ENCODE data around the gene MYBBP1A.

DNA sequence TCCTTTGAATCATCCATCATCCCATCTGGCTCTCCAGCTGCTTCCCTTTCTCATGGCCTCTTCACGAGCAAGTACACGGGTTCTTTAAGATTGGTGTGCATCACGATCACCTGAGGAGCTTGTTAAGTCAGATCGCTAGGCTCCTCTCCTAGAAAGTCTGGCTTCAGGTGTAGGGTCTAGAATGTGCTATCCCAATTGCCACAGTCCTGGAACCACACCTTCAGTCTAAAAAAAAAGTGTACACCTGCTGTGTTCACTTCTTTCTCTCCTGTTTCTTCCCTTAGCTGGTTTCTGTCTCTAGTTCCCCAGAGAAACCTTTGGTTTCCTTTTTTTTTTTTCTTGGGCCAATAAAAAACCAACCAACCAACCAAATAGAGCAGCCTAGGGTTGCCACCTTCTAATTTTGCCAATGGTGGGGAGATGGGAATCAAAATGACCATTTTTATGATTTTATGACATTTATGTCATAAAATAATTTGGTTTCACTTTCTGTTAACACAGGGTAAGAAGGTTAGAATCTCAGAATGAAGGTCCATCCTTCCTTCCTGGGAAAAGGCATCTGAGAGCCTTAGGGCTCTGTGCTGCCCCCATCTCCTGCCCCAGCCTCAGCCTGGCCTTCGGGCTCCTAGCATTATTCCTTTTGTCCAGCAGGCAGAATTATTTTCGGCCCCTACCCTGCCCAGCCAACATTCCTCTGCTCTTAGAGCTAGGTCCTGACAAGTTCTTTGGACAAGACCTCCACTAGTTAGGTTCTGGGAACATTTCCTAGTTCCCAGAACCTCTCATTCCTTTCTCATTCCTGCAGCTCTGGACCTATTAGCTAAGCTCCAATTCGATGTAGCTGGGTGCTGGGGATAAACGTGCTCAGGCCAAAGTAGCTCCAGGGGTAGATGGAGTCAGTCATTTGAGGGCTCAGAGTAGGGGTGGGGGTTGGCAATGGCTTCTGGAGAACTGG is 7.1 kb upstream of the MYBBP1A start:
- TF ChIP-seq, protein P1, sequence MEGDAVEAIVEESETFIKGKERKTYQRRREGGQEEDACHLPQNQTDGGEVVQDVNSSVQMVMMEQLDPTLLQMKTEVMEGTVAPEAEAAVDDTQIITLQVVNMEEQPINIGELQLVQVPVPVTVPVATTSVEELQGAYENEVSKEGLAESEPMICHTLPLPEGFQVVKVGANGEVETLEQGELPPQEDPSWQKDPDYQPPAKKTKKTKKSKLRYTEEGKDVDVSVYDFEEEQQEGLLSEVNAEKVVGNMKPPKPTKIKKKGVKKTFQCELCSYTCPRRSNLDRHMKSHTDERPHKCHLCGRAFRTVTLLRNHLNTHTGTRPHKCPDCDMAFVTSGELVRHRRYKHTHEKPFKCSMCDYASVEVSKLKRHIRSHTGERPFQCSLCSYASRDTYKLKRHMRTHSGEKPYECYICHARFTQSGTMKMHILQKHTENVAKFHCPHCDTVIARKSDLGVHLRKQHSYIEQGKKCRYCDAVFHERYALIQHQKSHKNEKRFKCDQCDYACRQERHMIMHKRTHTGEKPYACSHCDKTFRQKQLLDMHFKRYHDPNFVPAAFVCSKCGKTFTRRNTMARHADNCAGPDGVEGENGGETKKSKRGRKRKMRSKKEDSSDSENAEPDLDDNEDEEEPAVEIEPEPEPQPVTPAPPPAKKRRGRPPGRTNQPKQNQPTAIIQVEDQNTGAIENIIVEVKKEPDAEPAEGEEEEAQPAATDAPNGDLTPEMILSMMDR (IDR thresholded peaks at IDR 0.05), result no peak
- no peak for TF ChIP-seq EZH2 (IDR thresholded peaks at IDR 0.05; ENCODE audit: borderline replicate concordance, insufficient read depth, low read depth, low read length, poor library complexity, severe bottlenecking)

Data from B cell (primary cell).